SW480 (cell line): ENCODE data around the gene KCND2.

Source experiments
- DNase-seq: peaks from one replicate; pipeline ENCODE4 v3.0.0-alpha.2; 2016; ENCODE audit warnings: low spot score

Gene KCND2

DNA sequence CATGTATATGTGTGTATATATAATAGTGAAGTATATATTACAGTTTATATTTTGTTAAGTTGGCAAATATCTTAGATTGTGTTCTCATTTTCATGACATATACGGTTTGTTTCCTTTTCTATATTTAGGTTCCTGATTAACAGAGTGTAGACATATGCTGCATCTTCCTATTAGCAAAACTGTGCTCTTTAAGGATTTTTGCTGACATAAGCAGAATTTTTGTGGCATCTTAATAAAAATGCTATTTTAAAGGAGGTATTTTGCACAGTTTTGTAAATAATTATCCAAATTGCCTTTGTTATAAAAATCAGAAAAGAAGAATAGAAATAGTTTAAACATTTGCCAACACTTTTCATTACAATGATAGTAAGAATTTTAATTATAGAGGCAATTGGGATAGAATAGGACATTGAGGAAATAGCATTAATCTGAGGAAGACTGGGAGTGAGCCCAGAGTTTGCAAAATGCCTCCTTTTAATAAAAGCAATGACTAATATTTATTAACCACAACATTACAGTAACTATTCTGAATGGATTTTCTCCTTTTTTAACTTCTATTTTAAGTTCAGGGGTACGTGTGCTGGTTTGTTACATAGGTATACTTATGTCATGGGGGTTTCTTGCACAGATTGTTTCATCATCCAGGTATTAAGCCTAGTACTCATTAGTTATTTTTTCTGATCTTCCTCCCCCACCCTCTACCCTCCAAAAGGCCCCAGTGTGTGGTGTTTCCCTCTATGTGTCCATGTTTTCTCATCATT is 38.2 kb downstream of the KCND2 start:
- no peak for DNase-seq

DNA sequence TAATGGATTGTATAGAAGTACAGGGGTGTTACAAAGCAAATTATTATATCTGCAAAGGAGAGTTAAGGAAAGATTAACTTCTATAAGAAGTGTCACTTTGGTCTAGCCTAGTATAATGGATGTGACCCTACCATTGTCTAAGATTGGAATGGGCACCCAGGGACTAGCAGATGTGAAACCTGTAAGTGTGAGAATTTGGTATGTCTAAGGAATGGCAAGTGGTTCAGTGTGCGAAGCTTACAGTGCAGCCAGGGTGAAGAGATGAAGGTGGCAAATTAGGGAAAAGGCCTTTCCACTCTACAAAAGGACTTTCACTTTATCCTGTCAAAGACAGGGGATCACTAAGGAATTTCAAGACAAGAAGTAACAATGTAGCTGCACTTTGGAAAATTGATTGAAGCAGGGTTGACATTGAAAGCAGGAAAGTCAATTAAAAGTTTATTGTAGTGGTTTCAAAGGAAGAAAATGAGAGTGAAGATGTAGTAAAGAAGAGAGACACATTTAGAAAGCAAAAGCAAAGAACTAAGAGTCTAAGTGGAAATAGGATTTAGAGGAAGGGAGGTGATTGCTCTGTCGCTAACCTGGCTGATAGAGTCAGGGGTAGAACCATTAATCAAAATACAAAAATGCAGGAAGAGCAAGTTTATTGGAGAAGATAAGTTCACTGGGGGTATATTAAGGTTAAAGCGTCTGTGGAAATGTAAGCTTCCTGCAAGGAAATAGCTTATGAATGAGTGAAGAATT is 47.4 kb downstream of the KCND2 start:
- no peak for DNase-seq

DNA sequence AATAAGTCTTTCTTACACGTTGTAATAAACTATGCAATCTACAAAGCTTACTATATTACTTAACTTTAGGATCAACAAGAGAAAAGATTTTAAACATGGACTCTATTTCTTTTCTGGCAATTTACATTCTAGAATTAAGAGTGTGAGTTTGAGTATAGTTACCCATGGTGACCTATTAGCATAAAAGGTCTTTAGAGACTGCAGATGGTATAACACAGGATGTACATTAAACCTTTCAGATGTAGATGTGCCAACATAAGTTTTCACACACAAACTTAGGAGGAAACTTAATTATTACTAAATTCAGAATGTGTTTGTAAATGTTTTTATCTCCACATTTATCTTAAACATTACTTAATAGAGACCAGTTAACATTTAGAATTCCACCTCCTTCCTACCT is 54.1 kb downstream of the KCND2 start:
- DNase-seq, result no peak

GRCh38 chr7:120332433-120332832 is 59.5 kb downstream of the KCND2 start:
- no peak for DNase-seq

DNA sequence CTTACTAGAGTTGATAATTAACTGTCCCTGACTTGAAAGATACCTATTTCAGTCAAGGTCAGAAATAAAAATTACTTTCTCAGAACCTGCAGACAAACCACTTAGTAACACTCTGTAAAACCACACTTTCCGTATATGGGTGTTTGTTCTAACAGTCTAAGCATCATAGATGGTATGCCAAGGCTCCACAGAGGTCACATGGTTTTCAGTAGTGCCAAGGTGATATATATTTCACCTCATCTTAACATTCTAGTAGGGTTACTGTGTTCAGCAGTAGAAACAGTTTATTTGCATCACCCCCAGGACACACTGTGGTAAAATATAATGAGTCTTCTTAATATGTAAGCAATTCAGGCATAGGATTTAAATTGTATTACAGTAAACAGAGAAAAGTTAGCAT is 61.5 kb downstream of the KCND2 start:
- no peak for DNase-seq

- no peak for DNase-seq
These were observed 64.4 kb downstream of the KCND2 start for GRCh38 chr7:120337308-120337907.

DNA sequence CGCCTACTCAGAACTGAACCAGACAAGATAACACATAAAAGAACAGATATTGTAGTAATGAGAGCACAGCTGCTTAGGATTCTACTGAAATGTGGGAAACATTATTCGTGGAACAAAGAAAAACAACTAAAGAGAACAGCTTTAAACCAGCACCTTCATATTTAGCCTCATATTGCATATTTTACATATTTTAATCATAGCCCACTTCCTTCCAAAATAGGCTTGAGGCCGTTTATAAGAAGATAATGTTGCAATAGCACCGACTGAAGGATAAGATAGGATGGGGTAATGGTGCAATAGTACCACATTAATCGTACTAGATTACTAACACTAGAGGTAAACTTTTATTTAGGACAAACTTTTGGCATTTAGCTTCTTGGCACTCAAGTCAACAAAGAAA is 71.3 kb downstream of the KCND2 start:
- DNase-seq, result no peak

DNA sequence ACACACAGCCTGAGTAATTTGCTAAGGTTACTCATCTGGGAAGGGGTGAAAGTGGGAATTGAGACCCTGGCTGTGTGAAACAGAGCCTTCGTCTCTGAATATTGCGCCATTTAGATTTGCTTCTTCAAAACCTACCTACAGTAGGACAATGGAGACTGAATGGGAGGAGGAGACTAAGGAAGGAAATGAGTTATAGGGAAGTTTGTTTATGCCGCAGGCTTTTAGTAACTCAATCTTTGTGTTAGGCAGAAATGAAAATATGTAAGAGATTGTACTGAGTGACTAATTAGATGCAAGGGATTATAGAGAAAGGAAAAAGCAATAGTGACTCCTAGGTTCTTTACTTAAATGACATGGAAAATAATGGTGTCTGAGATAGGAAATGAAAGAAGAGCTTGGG is 80.2 kb downstream of the KCND2 start:
- DNase-seq, result no peak

- no peak for DNase-seq
These were observed 87.9 kb downstream of the KCND2 start for GRCh38 chr7:120360918-120361317.

GRCh38 chr7:120363414-120363813 is 90.4 kb downstream of the KCND2 start:
- no peak for DNase-seq

- DNase-seq, result no peak
These were observed 98.0 kb downstream of the KCND2 start for GRCh38 chr7:120370954-120371353.

DNA sequence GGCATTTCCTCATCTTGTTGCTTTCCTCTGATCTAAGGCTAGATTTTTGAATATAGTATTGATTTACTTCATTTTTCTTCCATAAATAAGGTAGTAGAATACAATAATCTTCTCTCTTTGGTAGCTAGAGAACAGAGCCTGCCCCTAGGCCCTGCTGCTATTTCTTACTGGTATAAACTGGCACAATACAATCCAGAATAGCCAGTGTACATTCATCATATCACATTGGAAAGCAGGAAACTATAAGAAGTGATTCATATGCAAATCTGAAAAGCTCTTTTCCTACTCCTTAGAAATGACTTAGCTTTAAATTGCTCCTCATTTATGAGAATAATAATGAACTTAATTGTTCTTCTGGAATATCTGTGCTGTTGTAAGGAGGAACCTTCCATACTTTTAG is 100.2 kb downstream of the KCND2 start:
- no peak for DNase-seq

- DNase-seq, result no peak
These were observed 121.6 kb downstream of the KCND2 start for GRCh38 chr7:120394595-120394994.

- DNase-seq, result no peak
These were observed 122.6 kb downstream of the KCND2 start for GRCh38 chr7:120395526-120396019.

- DNase-seq, result no peak
These were observed 125.5 kb downstream of the KCND2 start for GRCh38 chr7:120398284-120399000.

GRCh38 chr7:120400806-120401455 is 128.0 kb downstream of the KCND2 start:
- no peak for DNase-seq

GRCh38 chr7:120402079-120402767 is 129.2 kb downstream of the KCND2 start:
- DNase-seq, result no peak

- DNase-seq, result no peak
These were observed 129.8 kb downstream of the KCND2 start for GRCh38 chr7:120402801-120403200.

DNA sequence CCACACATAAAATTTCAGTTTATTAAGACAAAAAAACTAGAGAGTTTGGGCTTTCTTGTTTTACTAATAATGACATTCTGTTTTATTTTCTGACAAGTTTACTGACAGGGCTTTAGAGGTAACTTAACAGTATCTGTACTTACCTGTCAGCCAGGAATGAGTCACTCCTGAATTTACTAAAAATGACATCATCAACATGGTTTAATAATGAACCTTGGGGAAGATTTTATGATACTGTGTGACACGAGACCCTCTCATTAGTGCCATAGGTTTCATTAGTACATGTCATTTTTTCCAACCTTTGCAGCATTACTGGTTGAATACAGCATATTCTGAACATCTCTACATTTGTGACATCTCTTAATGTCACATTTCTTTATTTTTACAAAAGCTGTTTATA is 131.1 kb downstream of the KCND2 start:
- DNase-seq, result peak; percentile 30

DNA sequence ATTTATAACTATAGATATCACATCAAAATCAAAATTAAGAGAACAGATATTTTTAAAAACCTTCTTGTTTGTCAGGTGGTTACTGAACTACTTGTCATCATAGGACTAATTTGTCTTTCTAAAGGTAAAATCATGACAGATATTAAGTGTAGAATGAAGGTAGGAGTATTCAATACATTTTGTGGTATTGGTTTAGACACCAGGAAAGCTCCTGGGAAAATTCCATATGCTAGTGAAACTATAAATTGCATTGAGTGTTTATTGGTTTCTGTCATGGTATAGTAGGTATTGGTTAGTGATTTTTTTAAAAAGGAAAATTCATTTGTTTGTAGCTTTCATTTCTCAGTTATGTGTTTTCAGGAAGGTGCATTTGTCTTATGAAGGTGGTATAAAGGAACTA is 132.7 kb downstream of the KCND2 start:
- no peak for DNase-seq

GRCh38 chr7:120407010-120407409 is 134.0 kb downstream of the KCND2 start:
- DNase-seq, result no peak
